Measurements from ENCODE around the gene RGN.

DNA sequence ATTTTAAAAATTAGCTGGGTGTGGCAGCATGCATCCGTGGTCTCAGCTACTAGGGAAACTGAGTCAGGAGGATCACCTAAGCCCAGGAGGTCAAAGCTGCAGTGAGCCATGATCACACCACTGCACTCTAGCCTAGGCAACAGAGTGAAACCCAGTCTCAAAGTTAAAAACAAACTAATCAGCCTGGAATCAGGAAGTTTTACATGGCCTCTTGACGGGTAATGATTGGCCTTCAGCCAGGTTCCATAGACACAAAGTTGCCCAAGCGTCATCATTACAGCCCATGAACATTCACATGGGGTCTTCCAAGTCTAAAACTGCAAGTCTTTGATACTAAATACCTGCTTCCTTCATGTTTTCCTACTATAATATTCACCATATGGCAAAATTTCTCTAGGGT lies 10.0 kb upstream of the RGN start:
- TF ChIP-seq, protein P1, sequence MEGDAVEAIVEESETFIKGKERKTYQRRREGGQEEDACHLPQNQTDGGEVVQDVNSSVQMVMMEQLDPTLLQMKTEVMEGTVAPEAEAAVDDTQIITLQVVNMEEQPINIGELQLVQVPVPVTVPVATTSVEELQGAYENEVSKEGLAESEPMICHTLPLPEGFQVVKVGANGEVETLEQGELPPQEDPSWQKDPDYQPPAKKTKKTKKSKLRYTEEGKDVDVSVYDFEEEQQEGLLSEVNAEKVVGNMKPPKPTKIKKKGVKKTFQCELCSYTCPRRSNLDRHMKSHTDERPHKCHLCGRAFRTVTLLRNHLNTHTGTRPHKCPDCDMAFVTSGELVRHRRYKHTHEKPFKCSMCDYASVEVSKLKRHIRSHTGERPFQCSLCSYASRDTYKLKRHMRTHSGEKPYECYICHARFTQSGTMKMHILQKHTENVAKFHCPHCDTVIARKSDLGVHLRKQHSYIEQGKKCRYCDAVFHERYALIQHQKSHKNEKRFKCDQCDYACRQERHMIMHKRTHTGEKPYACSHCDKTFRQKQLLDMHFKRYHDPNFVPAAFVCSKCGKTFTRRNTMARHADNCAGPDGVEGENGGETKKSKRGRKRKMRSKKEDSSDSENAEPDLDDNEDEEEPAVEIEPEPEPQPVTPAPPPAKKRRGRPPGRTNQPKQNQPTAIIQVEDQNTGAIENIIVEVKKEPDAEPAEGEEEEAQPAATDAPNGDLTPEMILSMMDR (conservative IDR thresholded peaks at IDR 0.05; ENCODE audit: low read depth, low read length) = no peak
- TF ChIP-seq EZH2 (IDR thresholded peaks at IDR 0.05; ENCODE audit: borderline replicate concordance, low read depth, low read length, poor library complexity, severe bottlenecking) = no peak
